HG03460 (cell line): ENCODE results near the gene VPS13D.

Experiments
- ATAC-seq: cut with Tn5 transposase; IDR thresholded peaks from one replicate; pipeline ENCODE4 v1.9.1; 2021; ENCODE audit not compliant: unreplicated experiment

VPS13D gene

DNA sequence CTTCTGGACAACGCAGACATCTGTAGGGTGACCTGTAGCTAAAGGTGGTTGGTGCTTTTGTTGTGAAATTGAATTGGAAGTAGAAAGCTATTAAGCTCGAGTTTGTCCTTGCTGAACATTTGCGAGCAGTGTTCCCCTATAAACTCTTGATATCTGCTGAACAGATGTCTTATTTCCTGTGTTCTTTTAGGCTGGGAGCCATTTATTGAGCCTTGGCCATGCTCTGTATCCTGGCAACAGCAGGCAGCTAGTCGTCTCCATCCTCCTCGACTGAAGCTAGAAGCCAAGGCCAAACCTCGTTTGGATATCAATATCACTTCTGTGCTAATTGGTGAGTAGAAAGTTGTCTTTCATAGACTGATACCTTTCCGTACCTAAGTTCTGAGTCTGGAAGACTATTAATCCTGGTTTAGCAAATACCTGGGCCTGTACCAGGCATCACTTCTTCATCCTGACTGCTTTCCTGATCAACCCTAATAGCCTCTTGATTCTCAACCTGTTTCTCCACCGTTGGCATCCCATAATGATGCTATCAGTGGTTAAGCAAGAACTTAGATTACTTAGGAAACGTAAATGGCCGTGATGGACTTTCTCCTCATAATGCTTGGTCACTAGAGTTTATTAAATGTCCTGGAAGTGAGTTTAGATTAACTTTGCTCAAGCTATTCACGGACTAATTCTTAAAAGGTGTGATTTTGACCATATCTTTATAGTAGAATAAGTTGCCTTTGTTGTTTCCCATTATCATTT, 103.4 kb downstream of the VPS13D start:
- no peak for ATAC-seq

DNA sequence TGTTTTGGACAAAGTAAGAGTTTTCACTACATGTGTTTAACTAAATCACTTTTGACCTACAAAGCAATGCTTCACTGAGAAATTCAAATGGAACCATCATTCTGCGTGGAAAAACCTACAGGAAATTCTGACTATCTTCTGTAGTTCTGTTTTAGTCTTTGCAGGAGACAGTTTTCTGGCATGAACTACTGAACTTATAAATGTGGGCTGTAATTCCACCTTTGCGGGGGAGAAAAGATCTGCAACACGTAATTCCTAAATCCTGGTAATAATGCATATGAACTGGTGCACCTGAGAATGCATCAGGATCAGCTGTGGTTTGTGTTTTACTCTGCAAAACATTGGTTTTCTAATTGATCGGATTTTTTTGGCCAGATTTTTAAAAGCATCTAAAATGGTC, 106.0 kb downstream of the VPS13D start:
- no peak for ATAC-seq

DNA sequence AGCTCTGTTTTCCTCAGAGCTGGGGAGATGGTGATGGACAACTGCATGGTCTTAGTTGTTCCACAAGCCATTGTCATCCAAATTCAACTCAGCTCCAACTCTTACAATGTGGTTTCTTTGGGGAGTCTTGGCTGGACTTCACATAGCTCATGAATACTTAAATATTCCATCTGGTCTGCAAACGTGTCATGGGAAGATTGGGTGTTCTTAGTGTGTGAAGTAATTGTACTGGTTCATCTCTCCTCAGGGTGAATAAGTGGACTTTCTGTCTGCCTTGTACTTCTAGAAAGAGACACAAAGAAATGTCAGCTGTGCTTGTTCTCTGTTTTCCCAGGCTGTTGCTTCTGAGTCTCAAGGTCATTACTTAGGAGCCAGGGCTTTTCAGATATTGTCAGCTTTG, 106.6 kb downstream of the VPS13D start:
- ATAC-seq: no peak

DNA sequence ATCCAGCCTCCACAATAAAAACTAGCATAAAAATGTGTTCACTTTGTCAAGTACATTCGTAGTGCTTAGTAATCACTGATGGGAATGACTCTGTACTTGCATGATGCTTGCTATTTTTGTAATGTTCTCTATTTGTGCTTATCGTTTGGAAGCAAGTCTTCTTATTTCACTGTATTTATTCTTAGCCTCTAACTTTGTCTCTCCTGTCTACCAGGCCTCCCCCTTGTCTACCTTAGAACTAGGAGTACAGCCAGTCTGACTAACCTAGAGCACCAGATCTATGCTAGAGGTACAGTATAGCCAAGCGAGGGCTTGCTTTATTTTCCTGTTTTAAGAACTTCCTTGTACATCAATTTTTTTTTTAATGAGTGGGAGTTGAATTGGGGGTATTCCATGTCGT, 108.2 kb downstream of the VPS13D start:
- no peak for ATAC-seq

DNA sequence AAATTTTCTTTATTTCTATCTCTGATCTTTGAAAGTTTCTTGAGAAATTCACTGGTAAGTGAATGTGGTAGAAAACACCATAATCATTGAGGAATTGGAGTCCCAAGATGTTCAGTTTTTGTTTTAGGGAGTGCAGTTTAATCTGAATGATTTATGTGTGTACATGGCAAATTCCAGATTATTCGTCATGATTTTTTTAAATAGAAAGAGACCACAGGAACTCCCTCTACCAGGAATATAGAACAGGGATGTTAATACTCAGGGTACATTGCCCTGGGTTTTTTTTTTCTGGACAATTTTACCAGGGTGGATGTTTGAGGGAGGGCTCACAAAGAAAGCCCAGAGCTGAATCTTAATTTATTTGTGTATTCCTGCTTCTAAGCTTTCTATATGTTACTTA, 109.0 kb downstream of the VPS13D start:
- no peak for ATAC-seq

DNA sequence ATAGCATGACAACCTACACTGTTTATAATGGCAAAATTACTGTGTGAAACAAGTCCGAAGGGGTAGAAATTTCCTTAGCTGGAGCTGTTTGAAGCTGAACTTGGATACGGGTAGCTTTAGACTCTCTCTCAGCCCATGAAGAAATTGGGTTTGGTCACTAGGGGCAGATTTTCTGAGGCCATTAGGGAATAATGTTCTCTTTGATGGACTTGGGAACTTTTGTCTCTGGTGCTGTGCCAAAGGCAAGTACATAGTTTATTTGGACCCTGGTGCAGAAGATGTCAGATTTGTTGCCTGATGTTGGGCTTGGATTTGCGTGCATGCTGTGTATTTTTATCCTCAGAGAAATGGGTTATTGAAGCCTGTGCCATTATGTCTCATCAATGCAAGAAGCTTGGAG, 109.6 kb downstream of the VPS13D start:
- ATAC-seq: no peak

DNA sequence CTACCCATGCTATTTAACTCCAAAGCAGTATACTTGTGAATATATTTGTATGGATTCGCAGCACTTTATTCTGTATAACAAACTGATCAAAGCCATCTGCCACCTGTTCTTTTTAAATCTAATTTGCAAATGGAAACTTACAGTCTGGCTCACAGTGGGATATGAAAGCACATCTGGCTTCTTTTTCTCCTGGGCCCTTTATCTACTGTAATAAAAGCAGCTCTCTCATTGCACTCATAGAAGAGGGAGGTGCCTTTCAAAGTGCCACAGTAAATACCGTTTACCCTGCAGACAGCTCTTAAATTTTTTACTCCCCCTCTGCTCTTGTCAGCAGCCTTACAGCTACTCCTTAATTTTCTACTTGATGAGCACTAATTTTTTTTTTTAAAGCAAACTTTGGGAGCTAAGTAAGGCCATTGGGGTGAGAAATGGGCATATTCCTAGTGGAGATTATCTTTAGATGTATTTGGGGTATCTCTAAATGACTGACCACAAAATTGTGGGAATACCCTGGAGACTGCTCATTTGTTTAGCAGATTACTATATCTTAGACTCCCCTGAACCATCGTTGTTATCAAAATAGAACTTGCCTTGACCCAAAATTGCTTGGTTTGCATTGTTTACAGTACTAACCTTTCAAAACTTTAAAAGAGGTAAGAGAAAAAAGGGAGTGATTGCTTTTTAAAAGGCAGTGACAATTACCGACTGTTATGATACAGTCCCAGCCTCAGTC, 110.1 kb downstream of the VPS13D start:
- ATAC-seq: no peak

DNA sequence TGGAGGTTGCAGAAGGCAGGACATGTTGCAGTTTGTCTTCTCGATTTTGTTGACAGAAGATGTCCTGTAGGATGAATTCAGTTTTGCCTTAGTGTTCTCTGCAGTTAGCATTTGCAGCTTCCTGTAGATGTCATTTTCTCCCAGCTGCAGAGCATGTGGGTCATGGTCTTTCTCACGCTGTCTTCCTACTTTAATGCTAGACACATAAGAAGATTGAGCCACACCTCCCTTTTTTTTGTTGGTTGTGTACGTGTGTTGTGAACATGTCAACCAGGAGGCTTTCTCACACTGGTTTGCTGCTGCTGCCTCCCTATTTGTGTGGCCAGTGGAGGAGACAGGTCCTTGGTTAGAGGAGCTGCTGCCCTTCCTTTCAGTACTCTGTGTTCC, 110.7 kb downstream of the VPS13D start:
- no peak for ATAC-seq

DNA sequence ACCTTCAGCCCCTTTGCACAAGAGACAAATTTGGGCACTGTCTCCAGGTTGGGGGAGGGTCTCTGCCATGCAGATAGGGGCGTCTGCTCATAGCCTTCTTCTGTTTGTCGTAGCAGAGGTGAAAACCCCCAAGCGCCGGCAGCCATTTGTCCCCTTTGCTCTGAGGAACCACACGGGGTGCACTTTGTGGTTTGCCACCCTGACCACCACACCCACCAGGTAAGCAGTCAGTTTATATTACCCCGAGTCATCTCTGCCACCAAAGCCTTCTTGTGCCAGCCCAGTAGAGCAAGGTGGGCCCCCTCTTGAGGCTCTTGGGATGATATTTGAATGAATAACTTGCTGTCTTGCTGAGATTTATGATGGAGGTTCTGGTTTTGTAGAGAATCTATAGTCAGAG, 111.8 kb downstream of the VPS13D start:
- ATAC-seq: no peak

DNA sequence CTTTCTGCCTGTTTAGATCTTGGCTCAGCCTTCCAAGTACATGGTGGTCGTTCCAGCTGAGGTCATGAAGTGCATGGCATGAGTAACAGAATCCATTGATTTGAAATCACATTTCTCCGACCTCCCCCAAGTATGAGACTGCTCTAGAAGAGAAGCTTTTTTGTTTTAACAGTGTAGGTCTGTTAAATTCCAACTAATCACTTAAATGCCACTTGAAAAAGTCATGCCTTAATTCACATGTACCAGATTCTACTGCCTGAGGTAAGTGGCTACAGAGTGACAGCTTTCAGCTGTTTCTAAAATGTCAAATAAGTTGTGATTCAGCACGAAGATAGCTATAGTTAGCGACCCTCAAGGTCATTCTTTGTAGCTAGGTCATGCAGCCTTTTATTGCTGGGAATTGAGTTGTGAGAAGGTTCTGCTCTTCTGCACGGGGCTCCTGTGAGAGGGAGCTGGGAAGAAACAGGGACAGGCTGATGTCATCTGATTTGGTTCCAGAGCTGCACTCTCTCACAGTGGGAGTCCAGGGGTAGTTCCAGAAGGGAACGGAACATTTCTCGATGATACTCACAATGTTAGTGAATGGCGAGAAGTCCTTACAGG, 112.7 kb downstream of the VPS13D start:
- no peak for ATAC-seq

DNA sequence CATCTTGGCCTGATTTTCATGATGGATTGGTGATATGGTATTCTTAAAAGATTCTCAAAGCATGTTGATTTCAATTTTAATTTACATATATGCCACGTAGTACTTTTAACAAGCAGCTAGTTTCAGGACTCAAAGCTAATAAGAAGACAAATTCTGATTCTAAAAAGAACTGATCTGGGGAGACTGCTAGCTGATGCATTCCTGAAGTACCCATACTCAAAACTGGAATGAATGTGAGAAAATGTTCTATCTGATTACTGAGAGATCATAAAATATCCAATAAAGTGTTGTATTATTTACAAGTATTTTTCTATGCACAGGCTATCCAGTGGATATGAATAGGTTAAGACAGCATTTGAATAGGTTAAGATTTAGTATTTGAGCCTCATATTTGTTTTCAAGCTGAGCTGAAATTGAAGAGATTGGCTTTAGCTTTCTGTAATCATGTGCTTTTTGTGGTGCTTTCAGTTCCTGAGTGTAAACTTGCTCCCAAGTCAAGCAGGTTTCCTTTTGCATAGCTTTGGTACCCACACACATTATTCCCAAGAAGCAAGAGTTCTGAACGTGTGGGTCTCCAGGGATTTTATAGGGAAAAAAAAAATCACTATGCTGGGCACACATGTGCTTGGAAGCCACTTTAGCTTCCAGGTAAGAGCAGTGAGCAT, 114.1 kb downstream of the VPS13D start:
- ATAC-seq: no peak

DNA sequence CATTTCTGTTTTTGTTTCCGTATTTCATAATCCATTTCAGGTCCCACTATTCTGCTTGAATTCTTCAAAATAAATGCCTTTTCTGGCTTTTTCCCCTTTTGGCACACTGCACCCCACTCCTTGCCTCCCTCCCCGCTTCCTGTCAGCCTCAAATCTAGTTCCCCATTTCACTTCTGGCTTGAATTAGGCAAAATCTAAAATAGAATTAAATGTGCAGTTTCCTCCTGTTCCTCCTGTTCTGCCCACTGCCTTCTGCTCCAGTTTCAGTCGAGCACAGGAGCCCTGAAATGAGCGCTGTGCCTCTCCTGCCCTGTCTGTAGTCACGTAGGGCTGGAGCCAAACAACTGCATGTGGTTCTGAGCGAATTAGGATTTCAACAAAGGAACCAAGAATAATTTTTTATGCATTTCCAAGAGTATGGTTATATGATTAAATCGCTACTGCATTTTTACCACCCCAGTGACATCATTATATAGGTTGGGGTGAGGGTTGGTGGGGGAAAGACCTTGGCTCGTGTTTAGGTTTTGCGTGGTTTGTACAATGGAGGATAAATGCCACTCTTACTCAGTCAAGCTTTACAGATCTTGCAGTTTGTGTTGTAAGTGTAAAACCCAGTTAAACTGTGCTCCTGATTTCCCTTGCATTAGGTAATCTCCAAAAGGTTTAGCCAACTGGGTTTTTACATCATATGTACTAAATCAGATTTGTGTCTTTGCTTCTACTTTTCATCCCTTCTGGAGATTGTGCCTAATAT, 114.9 kb downstream of the VPS13D start:
- ATAC-seq: no peak

DNA sequence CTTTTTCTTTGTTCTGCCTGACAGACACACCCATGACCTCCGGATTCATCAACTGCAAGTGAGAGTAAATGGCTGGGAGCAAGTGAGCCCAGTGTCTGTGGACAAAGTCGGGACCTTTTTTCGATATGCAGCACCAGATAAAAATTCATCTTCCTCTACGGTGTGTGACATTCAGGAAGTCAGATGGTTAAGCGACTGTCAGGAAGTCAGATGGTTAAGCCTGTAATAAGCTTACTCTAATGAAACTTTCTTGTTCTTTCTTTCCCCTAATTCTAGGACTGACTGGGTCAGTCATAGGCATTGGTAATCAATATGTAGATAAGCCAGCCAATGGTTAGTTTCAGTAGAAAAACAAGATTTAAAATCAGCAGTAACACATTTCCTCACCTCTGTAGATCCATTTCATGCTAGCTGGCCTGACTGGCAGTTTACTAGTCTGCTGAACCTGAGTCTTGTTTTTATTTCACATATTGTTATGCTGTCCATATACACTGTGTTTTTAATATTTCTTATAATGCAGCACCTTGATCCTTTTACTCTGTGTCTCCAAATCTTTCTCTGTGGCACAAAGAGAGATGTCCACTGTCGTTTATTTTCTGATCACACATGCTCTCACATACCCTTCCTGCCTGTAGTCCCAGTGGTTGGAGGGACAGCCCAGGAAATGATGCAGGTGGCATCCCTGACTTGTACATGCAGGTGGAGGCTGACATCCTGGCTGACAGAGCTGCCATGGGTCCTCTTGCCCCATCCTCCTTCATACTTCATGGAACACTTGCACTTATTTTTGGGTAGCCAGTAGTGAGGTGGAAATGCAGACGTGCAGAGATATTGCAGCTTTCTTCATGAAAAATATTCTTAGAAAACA, 115.8 kb downstream of the VPS13D start:
- no peak for ATAC-seq

DNA sequence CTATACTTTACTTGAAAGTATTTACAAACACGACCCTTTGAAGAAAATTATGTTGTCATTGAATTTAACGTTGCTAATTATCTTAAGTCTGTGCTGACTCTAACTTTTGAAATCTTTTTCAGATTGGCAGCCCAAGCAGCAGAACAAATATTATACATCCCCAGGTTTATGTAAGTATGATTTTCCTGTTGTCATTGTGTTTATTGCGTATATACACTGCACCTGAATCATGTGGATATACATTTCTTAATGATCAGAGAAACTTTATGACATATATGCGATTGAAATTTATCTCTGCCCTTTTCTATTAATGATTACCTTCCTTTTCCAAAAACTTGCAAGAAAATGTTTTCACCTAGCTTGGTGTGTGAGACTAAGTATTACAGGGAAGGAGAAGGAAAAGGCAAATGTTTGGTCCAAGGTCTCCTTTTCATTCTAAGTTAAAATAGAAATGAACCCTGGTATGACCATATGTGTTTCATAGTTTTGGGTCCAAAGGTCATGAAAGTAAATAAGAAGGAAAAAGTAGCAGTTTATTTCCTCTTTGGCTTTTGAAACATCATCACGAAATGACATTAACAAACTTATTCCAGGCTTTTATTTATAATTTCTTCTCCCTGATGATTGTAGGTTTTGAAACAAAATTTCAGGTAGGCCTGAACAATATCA, 116.8 kb downstream of the VPS13D start:
- ATAC-seq: no peak

DNA sequence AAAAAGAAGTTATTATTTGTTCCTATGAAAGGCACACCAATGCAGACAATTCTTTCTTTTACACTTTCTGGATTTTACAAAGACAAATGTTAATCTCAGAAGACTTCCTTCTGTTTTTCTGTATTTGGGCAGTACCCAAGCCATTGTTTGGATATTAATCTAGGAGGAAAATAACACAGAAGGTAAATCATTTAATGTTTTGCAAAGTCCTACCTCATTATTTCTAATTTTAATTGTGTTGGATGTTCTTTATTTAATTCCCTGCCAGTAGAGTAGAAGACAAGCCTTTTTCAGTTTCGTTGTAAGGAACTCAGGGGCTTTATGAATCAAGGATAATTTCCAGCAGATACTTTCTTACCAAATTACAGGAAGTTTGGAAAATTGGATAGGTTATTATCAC, 118.3 kb downstream of the VPS13D start:
- no peak for ATAC-seq

DNA sequence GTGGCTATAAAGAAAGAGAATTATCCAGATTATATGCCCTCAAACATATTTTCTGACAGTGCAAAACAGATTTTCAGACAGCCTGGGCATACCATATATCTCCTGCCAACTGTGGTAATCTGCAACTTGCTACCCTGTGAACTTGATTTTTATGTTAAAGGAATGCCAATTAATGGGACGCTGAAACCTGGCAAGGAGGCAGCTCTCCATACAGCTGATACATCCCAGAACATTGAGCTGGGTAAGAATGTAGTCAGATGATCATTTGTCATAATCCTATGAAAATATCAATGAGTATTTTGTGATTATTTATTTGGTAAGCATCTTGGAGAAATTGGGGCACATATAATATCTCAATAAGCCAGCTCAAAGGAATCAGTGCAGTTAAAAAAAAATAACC, 124.2 kb downstream of the VPS13D start:
- ATAC-seq: no peak

DNA sequence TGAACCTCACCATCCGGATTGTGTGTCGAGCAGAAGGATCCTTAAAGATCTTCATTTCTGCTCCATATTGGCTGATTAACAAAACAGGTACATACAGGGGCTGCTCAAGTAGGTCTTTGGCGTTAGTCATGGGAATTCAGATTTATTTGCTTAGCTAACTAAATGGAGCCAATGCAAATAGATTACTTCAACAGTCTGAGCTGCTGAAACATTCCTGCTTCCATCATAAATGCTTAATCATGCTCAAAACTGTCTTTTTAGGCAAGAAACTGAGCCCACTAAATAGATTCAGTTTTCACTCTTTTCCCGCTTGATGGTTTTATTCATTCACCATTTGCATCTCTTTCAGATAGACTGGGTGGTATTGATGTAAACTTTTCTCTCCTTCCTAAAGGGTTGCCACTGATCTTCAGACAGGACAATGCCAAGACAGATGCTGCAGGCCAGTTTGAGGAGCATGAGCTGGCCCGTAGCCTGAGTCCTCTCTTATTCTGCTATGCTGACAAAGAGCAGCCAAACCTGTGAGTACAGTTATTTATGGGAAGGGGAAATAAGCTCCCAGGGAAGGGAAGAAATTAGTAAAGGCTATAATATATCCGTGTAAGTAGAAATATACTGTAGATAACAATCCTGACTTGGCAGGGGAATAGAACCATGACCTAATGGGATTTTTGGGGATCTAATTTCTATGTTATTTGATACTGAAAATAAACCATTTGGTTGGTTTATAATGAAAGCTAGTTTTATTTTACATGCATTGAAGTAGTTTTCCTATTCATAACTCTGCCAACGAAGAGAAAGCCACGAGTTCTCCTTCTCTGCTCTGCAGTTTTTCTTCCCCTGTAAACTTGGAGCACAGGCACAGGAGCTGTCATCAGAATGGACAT, 126.4 kb downstream of the VPS13D start:
- no peak for ATAC-seq

DNA sequence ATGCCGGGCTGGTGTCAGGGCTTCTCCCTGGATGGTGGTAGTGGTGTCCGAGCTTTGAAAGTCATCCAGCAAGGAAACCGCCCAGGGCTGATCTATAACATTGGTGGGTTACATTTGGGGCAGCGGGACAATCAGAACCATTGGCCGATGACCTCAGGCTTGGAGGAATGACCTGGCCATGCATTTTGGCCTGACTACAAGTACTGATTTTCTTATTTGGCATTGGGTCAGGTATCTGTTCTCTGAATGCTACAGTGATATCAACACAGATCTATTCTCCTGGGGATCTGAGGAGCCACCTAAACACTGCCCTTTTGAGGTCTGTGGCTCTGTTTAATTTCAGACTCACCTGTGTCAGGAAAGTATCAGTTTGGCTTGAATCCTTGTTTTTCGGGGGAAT, 128.7 kb downstream of the VPS13D start:
- no peak for ATAC-seq
